Kidney (tissue), 14 donors: ENCODE measurements around the gene SARS1. TPM values are rescaled to one million over a fixed set of nuclear protein-coding genes. Genes with fewer than 3 reads are reported as not detected.

Experiments used
- DNase-seq, 5 donors: peaks; one replicate each; pipeline ENCODE4 v3.0.0-alpha.2; 2013 to 2020
- FAIRE-seq: peaks from 2 replicates; lab custom pipeline; 2012; peaks lifted over from hg19 to GRCh38; lab: Jason Lieb, UNC
- H3K27ac ChIP-seq, 2 donors: one replicate each; pipeline ENCODE4 v1.7.0; 2013; ENCODE audit warnings: low read depth in 2 of 2, low read length in 2 of 2, inconsistent platforms in 1 of 2
- H3K27me3 ChIP-seq: one replicate; pipeline ENCODE4 v1.7.1; 2013; ENCODE audit warnings: low read length, inconsistent platforms; ENCODE audit not compliant: control insufficient read depth, insufficient read depth
- H3K36me3 ChIP-seq, 3 donors: one replicate each; pipeline versions ENCODE4 v1.7.0 to v1.7.1; 2013; ENCODE audit warnings: low read length in 3 of 3, control low read depth in 1 of 3, inconsistent platforms in 1 of 3; ENCODE audit not compliant: insufficient read depth in 3 of 3, control insufficient read depth in 2 of 3
- H3K4me1 ChIP-seq, 3 donors: one replicate each; pipeline versions ENCODE4 v1.7.0 to v1.7.1; 2013; ENCODE audit warnings: low read length in 3 of 3, inconsistent platforms in 1 of 3, low read depth in 1 of 3; ENCODE audit not compliant: control insufficient read depth in 2 of 3, insufficient read depth in 2 of 3
- H3K4me3 ChIP-seq, 3 donors: one replicate each; pipeline versions ENCODE4 v1.7.0 to v1.8.1; 2013; ENCODE audit warnings: low read length in 3 of 3, control low read depth in 1 of 3, inconsistent platforms in 1 of 3
- H3K9ac ChIP-seq, 3 donors: one replicate each; pipeline versions ENCODE4 v1.7.0 to v1.7.1; 2013; ENCODE audit warnings: low read length in 3 of 3, control low read depth in 1 of 3, inconsistent platforms in 1 of 3
- H3K9me3 ChIP-seq, 3 donors: one replicate each; pipeline versions ENCODE4 v1.7.0 to v1.7.1; 2013; ENCODE audit warnings: low read length in 3 of 3, control low read depth in 1 of 3, inconsistent platforms in 1 of 3; ENCODE audit not compliant: control insufficient read depth in 2 of 3, insufficient read depth in 1 of 3
- intact Hi-C: fragments of 100-400 bp; cut with DNase I; formaldehyde crosslinking; loops from one replicate; pipeline ENCODE4 v1.11.1; 2022
- polyA plus RNA-seq: library from polyadenylated mRNA; stranded (reverse); fragments of 350-450 nt; fragmentation: Illumina TruSeq; extraction: RNeasy Lipid Tissue Mini Kit (QIAGEN cat#74804); gene quantifications from one replicate; pipeline ENCODE4 v1.2.3, GENCODE V29; 2014; ENCODE audit warnings: low read depth, low replicate concordance; ENCODE audit not compliant: insufficient read depth
- total RNA-seq: library from RNA; stranded (reverse); fragmentation: NEBNext Ultra II Directional; extraction: Animal tissue kit (Norgen Biotek cat#: 25700); gene quantifications from one replicate; pipeline ENCODE4 v1.2.1, GENCODE V29; 2021
- TF ChIP-seq, protein P1 (sequence below): IDR thresholded peaks from 3 replicates; pipeline ENCODE4 v1.5.1; 2012; ENCODE audit warnings: mild to moderate bottlenecking, moderate library complexity, borderline replicate concordance; ENCODE audit not compliant: insufficient read depth; ENCODE audit errors: extremely low read depth
- donor health status: control.
- donor health status: control.
- donor health status: control.
- donor health status: control.
- donor health status: control.
- donor health status: DM: yes; HTN: yes; CAD: no.
- donor health status: Normal renal cell carcinoma (clear cell type).

Gene SARS1
- total and polyA plus RNA-seq, 2 donors from 2014 or later: 114 to 181 TPM

DNA sequence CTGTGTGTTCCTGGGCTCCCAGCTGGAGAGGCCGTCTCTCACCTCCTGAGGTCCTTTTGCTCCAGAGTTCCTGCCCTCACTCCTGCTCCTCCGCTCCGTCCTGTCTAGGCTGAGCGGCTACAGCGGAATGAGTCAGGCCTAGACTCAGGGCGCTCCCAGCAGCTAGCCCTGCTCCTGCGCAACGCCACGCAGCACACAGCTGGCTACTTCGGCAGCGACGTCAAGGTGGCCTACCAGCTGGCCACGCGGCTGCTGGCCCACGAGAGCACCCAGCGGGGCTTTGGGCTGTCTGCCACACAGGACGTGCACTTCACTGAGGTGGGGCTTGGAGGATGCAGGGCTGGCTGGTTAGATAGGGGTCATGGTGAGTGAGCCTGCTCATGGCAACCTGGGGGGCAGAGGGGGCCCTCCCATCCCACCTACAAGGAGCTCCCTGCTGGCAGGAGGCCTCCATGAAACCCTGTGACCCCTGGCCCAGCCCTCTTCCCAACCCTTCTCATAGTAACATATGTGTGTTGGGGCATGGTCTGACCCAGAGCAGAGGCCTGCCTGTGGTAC, 54.1 kb downstream of the SARS1 start:
- intact Hi-C loops: no loop called here
- no peak for FAIRE-seq
- Histone ChIP-seq H3K9ac (no peak overlapping the region), H3K4me1 (no peaks in the 10 kb centered on the region), H3K9me3 (no peaks in the 10 kb centered on the region), H3K36me3 (no peaks in the 10 kb centered on the region), H3K27ac (no peak overlapping the region), H3K27me3 (no peaks in the 10 kb centered on the region), H3K4me3 (no peak overlapping the region)
- peak in 2 of 5 donors; percentile 39 to 57 for DNase-seq
- TF ChIP-seq, protein P1, sequence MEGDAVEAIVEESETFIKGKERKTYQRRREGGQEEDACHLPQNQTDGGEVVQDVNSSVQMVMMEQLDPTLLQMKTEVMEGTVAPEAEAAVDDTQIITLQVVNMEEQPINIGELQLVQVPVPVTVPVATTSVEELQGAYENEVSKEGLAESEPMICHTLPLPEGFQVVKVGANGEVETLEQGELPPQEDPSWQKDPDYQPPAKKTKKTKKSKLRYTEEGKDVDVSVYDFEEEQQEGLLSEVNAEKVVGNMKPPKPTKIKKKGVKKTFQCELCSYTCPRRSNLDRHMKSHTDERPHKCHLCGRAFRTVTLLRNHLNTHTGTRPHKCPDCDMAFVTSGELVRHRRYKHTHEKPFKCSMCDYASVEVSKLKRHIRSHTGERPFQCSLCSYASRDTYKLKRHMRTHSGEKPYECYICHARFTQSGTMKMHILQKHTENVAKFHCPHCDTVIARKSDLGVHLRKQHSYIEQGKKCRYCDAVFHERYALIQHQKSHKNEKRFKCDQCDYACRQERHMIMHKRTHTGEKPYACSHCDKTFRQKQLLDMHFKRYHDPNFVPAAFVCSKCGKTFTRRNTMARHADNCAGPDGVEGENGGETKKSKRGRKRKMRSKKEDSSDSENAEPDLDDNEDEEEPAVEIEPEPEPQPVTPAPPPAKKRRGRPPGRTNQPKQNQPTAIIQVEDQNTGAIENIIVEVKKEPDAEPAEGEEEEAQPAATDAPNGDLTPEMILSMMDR: no peak

DNA sequence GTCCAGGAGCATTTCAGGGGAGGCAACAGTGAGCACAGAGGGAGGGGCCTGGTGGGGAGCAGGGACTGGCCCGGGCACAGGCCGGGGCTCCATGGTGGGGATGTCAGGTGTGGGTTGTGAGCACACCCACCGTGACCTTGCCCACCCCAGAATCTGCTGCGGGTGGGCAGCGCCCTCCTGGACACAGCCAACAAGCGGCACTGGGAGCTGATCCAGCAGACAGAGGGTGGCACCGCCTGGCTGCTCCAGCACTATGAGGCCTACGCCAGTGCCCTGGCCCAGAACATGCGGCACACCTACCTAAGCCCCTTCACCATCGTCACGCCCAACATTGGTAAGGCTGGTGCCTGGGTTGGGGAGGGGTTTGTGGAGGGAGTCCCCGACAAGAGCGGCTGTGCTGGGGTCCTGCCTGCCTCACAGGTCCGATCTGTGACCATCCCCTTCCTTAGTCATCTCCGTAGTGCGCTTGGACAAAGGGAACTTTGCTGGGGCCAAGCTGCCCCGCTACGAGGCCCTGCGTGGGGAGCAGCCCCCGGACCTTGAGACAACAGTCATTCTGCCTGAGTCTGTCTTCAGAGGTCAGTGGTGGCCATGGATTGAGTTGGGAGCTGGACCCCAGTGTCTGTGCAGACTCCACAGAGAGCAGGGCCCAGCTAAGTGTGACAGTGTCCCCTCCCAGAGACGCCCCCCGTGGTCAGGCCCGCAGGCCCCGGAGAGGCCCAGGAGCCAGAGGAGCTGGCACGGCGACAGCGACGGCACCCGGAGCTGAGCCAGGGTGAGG, 54.9 kb downstream of the SARS1 start:
- Histone ChIP-seq H3K27ac (no peak overlapping the region), H3K27me3 (no peaks in the 10 kb centered on the region), H3K36me3 (no peaks in the 10 kb centered on the region), H3K4me1 (no peaks in the 10 kb centered on the region), H3K4me3 (no peak overlapping the region), H3K9me3 (no peaks in the 10 kb centered on the region), H3K9ac (no peak overlapping the region)
- DNase-seq: peak in 2 of 5 donors; percentile 40 to 63
- intact Hi-C loops: no loop called here
- TF ChIP-seq, protein P1: no peak
- FAIRE-seq: no peak

DNA sequence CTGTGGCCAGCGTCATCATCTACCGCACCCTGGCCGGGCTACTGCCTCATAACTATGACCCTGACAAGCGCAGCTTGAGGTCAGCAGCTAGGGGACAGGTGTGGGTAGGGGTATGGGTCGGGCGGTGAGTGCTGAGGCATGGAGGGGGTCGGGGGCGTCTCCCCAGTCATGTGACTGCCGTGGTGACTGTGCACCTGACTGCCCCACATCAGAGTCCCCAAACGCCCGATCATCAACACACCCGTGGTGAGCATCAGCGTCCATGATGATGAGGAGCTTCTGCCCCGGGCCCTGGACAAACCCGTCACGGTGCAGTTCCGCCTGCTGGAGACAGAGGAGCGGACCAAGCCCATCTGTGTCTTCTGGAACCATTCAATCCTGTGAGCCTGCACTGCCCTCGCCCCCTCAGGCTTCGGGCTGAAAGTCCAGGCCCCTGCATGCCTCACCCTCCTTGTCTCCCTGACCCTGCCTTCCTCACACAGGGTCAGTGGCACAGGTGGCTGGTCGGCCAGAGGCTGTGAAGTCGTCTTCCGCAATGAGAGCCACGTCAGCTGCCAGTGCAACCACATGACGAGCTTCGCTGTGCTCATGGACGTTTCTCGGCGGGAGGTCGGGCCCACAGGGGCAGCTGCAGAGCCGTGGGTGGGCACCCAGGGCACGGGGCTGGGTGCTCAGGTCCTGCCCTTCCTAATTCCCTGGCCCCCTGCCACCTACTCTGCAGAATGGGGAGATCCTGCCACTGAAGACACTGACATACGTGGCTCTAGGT, 55.7 kb downstream of the SARS1 start:
- no peak overlapping the region for H3K9ac ChIP-seq
- H3K36me3 ChIP-seq: no peaks in the 10 kb centered on the region
- TF ChIP-seq, protein P1: no peak
- no peaks in the 10 kb centered on the region for H3K27me3 ChIP-seq
- DNase-seq (peak in 2 of 5 donors; percentile 35 to 68), FAIRE-seq (no peak)
- no peak overlapping the region for H3K27ac ChIP-seq
- peaks cover 0 to 3% (median 0%) of the 10 kb centered on the region in 3 donors for H3K4me1 ChIP-seq
- intact Hi-C loops: no loop called here
- H3K9me3 ChIP-seq: no peaks in the 10 kb centered on the region
- H3K4me3 ChIP-seq: no peak overlapping the region
